ENCODE results near the gene PGLYRP3. TPM values are rescaled to one million over a fixed set of nuclear protein-coding genes. Genes with fewer than 3 reads are reported as not detected.

Gene PGLYRP3
- total RNA-seq, 2 donors from 2014 or later = not detected

DNA sequence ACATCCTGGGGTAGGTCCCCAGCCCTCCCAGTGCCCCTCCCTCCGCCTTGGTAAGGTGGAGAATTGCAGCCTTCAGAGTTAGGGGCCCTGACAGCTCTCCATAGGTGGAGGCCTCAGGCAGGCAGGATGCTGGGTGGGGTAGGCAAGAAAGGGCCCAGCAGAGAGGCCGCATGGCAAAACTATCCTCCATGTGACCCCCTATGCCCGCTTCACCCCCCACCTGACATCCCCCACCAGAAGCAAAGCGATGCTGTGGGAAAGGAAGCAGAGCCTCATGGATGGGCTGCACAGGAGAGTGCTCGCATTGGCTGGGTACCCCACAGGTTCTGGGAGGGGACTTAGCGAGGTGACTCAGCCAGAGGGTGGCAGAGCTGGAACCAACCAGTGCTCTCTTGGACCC is 46.5 kb upstream of the PGLYRP3 start:
- Histone ChIP-seq H3K36me3 (no peaks in the 10 kb centered on the region), H3K27ac (no peak overlapping the region), H3K27me3 (no peaks in the 10 kb centered on the region), H3K4me1 (peaks cover 5% of the 10 kb centered on the region), H3K4me3 (no peak overlapping the region), H3K9ac (ENCODE audit: low read depth in 2 of 2, low read length in 2 of 2) (no peak overlapping the region), H3K9me3 (no peaks in the 10 kb centered on the region)
- peak; percentile 15 for DNase-seq
- TF ChIP-seq, protein P1, sequence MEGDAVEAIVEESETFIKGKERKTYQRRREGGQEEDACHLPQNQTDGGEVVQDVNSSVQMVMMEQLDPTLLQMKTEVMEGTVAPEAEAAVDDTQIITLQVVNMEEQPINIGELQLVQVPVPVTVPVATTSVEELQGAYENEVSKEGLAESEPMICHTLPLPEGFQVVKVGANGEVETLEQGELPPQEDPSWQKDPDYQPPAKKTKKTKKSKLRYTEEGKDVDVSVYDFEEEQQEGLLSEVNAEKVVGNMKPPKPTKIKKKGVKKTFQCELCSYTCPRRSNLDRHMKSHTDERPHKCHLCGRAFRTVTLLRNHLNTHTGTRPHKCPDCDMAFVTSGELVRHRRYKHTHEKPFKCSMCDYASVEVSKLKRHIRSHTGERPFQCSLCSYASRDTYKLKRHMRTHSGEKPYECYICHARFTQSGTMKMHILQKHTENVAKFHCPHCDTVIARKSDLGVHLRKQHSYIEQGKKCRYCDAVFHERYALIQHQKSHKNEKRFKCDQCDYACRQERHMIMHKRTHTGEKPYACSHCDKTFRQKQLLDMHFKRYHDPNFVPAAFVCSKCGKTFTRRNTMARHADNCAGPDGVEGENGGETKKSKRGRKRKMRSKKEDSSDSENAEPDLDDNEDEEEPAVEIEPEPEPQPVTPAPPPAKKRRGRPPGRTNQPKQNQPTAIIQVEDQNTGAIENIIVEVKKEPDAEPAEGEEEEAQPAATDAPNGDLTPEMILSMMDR (IDR thresholded peaks at IDR 0.05) = no peak
- intact Hi-C loops (cut with DNase I) = loop anchor here (10.0 kb wide), 2 partner anchors 46 to 206 kb away; partner anchors contain the start of gene S100A2

DNA sequence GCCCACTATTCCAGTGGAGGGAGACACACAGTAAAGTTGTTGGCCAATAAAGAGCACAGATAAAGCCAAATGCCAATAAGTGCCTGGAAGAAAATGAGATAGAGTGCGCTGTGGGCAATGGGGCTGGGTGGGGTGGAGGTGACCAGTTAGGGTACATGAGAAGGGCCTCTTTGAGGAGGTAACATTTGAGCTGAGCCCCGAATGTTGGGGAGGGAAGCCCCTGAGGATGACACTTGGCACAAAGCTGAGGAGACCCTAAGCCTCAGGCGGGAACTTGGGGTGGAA is 45.9 kb upstream of the PGLYRP3 start:
- Histone ChIP-seq H3K4me3 (no peak overlapping the region), H3K9ac (ENCODE audit: low read depth in 2 of 2, low read length in 2 of 2) (no peak overlapping the region), H3K4me1 (peaks cover 5% of the 10 kb centered on the region), H3K9me3 (no peaks in the 10 kb centered on the region), H3K36me3 (no peaks in the 10 kb centered on the region), H3K27ac (no peak overlapping the region), H3K27me3 (no peaks in the 10 kb centered on the region)
- peak; percentile 12 for DNase-seq
- TF ChIP-seq, protein P1 (IDR thresholded peaks at IDR 0.05) = no peak
- intact Hi-C loops (cut with DNase I) = loop anchor here (10.0 kb wide), 2 partner anchors 46 to 206 kb away; partner anchors contain the start of gene S100A2

DNA sequence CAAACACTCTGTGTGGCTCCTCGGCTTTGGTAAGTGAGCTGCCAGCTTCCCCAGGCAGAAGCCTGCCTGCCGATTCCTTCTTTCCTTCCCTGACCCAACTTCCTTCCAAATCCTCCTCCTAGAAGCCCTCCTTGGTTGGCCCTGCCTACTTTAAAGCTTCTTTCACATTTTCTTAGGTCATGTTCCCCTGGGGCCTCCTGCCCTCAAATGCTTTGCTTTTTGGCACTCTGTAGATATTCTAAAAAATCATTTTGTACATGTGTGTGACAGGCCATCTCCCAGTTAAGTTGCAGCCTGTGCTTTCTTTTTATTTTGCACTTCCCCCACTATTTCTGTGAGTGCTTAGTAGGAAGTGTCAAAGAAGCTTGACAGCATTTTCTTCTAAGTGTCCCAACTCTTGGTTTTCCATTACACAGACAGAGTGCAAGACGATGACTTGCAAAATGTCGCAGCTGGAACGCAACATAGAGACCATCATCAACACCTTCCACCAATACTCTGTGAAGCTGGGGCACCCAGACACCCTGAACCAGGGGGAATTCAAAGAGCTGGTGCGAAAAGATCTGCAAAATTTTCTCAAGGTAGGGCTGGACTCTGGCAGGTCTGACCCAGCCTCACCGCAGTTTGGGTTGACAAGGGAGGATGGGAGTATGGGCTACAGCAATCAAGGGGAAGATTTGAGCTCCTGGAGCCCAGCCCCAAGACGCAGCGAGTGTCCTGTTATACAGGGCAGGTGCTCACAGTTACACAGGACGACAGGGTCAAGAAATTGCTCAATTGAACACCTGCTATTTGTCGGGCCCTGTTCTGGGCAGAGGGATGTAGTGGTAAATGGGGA is 45.3 kb upstream of the PGLYRP3 start, which contains the start of gene S100A9:
Gene S100A9, plus strand, starts transcription at position 2 of the 838 bp plus-strand sequence. Its CDS starts 430 bp downstream, at position 432.
- intact Hi-C loops (cut with DNase I) = loop anchor here (10.0 kb wide), 2 partner anchors 47 to 207 kb away; partner anchors contain the start of gene S100A2
- Histone ChIP-seq H3K4me1 (peaks cover 5% of the 10 kb centered on the region), H3K4me3 (no peak within 1 kb of the TSS), H3K36me3 (no peaks in the 10 kb centered on the region), H3K27ac (peak within 1 kb of the TSS; percentile 3), H3K9me3 (no peaks in the 10 kb centered on the region), H3K27me3 (no peaks in the 10 kb centered on the region), H3K9ac (ENCODE audit: low read depth in 2 of 2, low read length in 2 of 2) (no peak within 1 kb of the TSS)
- DNase-seq = peak; percentile 15
- TF ChIP-seq, protein P1 (IDR thresholded peaks at IDR 0.05) = no peak

DNA sequence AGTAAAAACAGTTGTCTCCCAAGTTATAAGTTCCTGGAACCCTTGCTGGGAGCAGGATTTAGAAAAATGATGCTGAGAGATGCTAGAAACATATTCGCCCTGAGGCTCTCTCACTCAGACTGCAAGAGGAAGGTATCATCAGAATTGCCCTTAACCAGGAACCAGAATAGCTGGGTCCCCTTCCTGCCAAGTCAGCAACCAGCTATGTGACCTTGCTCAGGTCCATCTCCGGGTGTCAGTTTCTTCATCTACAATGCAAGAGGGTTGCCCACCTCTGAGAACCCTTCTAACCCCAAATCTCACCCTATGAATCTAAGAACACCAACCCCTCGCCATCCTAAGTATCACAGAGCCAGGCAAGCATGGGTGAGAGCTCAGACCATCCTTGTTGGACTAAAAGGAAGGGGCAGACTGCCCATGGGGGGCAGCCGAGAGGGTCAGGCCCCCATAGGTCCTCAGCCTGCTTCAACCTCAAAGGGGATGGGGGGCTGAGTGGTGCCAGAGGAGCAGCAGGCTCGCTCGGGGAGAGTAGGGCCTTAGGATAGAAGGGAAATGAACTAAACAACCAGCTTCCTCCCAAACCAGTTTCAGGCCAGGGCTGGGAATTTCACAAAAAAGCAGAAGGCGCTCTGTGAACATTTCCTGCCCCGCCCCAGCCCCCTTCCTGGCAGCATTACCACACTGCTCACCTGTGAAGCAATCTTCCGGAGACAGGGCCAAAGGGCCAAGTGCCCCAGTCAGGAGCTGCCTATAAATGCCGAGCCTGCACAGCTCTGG is 44.5 kb upstream of the PGLYRP3 start:
- no peak overlapping the region for H3K9ac ChIP-seq (ENCODE audit: low read depth in 2 of 2, low read length in 2 of 2)
- no peaks in the 10 kb centered on the region for H3K27me3 ChIP-seq
- no peaks in the 10 kb centered on the region for H3K9me3 ChIP-seq
- intact Hi-C loops (cut with DNase I) = loop anchor here (10.0 kb wide), 2 partner anchors 48 to 208 kb away; partner anchors contain the start of gene S100A2
- peak; percentile 84 for DNase-seq
- no peaks in the 10 kb centered on the region for H3K36me3 ChIP-seq
- TF ChIP-seq, protein P1 (IDR thresholded peaks at IDR 0.05) = no peak
- peaks cover 5% of the 10 kb centered on the region for H3K4me1 ChIP-seq
- H3K4me3 ChIP-seq = no peak overlapping the region
- H3K27ac ChIP-seq = peak overlapping the region; percentile 3

DNA sequence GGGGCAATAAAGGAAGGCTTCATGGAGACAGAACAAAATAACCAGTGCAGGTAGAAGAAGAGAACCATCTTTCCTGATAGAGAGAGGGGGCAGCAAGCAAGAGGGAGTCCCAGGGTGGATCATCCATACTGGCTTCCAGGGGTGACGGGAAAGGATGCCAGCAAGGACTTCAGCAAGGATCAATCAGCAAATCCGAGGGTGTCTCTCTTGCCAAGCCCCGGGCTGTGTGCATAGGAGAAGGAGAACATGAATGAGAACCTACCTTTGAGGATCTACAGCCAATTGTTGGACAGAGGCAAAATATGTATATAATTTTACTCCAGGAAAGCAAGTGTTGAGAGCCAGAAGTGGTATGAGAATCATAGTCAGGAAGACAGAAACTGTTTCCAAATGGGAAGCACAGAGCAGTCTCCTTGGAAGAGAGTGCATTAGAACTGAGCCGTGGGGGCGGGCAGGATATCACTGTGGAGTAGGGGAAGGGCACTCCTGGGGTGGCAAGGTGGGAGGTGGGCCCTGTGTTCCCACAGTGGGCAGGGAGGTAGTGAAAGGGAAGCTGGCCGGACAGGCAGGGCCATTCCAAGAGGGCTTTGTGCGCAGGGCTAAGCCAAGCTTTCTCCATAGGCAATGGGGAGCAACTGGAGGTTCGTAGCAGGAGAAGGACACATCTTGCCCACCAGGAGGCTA is 43.8 kb upstream of the PGLYRP3 start:
- H3K27ac ChIP-seq = no peak overlapping the region
- intact Hi-C loops (cut with DNase I) = loop anchor here (10.0 kb wide), 2 partner anchors 48 to 208 kb away; partner anchors contain the start of gene S100A2

More for the DNA sequence above, 43.8 kb upstream of the PGLYRP3 start:
- no peak overlapping the region for H3K9ac ChIP-seq (ENCODE audit: low read depth in 2 of 2, low read length in 2 of 2)
- H3K36me3 ChIP-seq = no peaks in the 10 kb centered on the region
- TF ChIP-seq, protein P1 (IDR thresholded peaks at IDR 0.05) = no peak
- no peak overlapping the region for H3K4me3 ChIP-seq
- no peaks in the 10 kb centered on the region for H3K9me3 ChIP-seq
- H3K4me1 ChIP-seq = peaks cover 5% of the 10 kb centered on the region
- H3K27me3 ChIP-seq = no peaks in the 10 kb centered on the region
- DNase-seq = peak; percentile 16

Measured in colonic mucosa (tissue), 4 donors.